K562 (cell line): Measurements from ENCODE around the gene C12orf43.

Experiments used
- BCL6 ChIP-seq: fragments of 250-450 bp; sonication (Bioruptor Pico); IDR thresholded peaks from 2 replicates; pipeline ENCODE4 v1.4.0; 2020
- CHD1 ChIP-seq: fragments of 200-600 bp; sonication (generic); IDR thresholded peaks from one replicate; pipeline ENCODE4 v1.6.1; 2012; ENCODE audit warnings: mild to moderate bottlenecking, moderate library complexity, low read length, inconsistent platforms
- CHD4 ChIP-seq: fragments of 200-600 bp; sonication (generic); IDR thresholded peaks from 3 replicates; pipeline ENCODE4 v1.6.1; 2012; ENCODE audit warnings: low read depth, mild to moderate bottlenecking, mixed read lengths, low read length, inconsistent platforms; ENCODE audit not compliant: insufficient read depth, insufficient replicate concordance, poor library complexity, severe bottlenecking
- EZH2 ChIP-seq: IDR thresholded peaks from 2 replicates; pipeline ENCODE4 v1.6.1; 2012; ENCODE audit warnings: low read depth, mild to moderate bottlenecking, inconsistent platforms, low read length, borderline replicate concordance
- HDGF ChIP-seq: fragments of 450-650 bp; IDR thresholded peaks from 2 replicates; pipeline ENCODE4 v1.6.1; 2016
- NR2C2 ChIP-seq, 2 experiments: fragments of 200-800 bp in 1 of 2; sonication (Bioruptor generic) in 1 of 2; sonication (generic) in 1 of 2; formaldehyde crosslinking in 1 of 2; IDR thresholded peaks; 2 replicates each; pipeline versions ENCODE4 v1.6.1 to v1.8.0; 2016 to 2022; ENCODE audit warnings: mild to moderate bottlenecking in 1 of 2, missing compliant biosample characterization in 1 of 2, missing genetic modification characterization in 1 of 2, missing genetic modification reagents in 1 of 2
- PHF20 ChIP-seq: fragments of 450-650 bp; IDR thresholded peaks from 2 replicates; pipeline ENCODE4 v1.6.1; 2018; ENCODE audit not compliant: partially characterized antibody
- SOX6 ChIP-seq: fragments of 450-650 bp; IDR thresholded peaks from 2 replicates; pipeline ENCODE4 v1.6.1; 2014; ENCODE audit warnings: mild to moderate bottlenecking
- ZNF239 ChIP-seq: fragments of 250-450 bp; sonication (Bioruptor Pico); IDR thresholded peaks from 2 replicates; pipeline ENCODE4 v1.4.0; 2020; ENCODE audit warnings: mild to moderate bottlenecking
- TF ChIP-seq, protein P1 (sequence below): sonication (generic); formaldehyde crosslinking; IDR thresholded peaks from 2 replicates; pipeline ENCODE4 v1.8.0; 2022; ENCODE audit warnings: mild to moderate bottlenecking, missing genetic modification reagents, borderline replicate concordance
- TF ChIP-seq, protein P2 (sequence below): sonication (generic); formaldehyde crosslinking; IDR thresholded peaks from 2 replicates; pipeline ENCODE4 v1.8.0; 2022; ENCODE audit warnings: mild to moderate bottlenecking, missing genetic modification reagents

DNA sequence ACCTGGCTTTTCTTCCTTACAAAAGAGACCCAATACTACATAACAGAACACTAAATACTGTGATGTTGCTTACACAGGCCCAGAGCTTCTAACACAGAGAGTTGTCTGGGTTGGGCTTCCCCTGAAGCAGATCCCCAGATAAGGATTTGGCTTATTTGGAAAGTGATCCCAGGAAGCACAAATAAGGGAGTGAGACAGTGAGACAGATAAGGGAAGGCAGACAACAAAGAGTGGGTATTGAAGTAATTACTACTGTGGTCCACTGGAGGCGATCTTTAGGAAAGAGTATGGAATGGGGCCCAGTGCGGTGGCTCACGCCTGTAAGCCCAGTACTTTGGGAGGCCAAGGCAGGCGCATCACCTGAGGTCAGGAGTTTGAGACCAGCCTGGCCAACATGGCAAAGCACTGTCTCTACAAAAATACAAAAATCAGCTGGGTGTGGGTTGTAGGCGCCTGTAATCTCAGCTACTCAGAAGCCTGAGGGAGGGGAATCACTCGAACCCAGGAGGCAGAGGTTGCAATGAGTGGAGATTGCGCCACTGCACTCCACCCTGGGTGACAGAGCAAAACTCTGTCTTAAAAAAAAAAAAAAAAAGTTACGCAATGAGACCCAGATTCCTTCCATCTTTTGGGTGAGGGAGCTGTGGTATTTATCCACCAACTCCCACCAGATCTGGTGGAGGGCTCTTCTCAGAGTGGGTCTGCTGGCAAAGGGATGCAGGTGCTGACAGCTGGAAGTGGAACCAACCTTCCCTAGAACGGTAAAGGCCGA, 10.2 kb upstream of the C12orf43 start:
- no peak for TF ChIP-seq HDGF
- TF ChIP-seq SOX6: peak; percentile 87
- TF ChIP-seq BCL6 (CRISPR knock-in tag): no peak
- no peak for TF ChIP-seq PHF20
- no peak for TF ChIP-seq EZH2
- no peak for TF ChIP-seq CHD4
- TF ChIP-seq, protein P1, sequence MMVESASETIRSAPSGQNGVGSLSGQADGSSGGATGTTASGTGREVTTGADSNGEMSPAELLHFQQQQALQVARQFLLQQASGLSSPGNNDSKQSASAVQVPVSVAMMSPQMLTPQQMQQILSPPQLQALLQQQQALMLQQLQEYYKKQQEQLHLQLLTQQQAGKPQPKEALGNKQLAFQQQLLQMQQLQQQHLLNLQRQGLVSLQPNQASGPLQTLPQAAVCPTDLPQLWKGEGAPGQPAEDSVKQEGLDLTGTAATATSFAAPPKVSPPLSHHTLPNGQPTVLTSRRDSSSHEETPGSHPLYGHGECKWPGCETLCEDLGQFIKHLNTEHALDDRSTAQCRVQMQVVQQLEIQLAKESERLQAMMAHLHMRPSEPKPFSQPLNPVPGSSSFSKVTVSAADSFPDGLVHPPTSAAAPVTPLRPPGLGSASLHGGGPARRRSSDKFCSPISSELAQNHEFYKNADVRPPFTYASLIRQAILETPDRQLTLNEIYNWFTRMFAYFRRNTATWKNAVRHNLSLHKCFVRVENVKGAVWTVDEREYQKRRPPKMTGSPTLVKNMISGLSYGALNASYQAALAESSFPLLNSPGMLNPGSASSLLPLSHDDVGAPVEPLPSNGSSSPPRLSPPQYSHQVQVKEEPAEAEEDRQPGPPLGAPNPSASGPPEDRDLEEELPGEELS: no peak
- no peak for TF ChIP-seq ZNF239 (CRISPR knock-in tag)
- TF ChIP-seq CHD1: no peak
- TF ChIP-seq, protein P2, sequence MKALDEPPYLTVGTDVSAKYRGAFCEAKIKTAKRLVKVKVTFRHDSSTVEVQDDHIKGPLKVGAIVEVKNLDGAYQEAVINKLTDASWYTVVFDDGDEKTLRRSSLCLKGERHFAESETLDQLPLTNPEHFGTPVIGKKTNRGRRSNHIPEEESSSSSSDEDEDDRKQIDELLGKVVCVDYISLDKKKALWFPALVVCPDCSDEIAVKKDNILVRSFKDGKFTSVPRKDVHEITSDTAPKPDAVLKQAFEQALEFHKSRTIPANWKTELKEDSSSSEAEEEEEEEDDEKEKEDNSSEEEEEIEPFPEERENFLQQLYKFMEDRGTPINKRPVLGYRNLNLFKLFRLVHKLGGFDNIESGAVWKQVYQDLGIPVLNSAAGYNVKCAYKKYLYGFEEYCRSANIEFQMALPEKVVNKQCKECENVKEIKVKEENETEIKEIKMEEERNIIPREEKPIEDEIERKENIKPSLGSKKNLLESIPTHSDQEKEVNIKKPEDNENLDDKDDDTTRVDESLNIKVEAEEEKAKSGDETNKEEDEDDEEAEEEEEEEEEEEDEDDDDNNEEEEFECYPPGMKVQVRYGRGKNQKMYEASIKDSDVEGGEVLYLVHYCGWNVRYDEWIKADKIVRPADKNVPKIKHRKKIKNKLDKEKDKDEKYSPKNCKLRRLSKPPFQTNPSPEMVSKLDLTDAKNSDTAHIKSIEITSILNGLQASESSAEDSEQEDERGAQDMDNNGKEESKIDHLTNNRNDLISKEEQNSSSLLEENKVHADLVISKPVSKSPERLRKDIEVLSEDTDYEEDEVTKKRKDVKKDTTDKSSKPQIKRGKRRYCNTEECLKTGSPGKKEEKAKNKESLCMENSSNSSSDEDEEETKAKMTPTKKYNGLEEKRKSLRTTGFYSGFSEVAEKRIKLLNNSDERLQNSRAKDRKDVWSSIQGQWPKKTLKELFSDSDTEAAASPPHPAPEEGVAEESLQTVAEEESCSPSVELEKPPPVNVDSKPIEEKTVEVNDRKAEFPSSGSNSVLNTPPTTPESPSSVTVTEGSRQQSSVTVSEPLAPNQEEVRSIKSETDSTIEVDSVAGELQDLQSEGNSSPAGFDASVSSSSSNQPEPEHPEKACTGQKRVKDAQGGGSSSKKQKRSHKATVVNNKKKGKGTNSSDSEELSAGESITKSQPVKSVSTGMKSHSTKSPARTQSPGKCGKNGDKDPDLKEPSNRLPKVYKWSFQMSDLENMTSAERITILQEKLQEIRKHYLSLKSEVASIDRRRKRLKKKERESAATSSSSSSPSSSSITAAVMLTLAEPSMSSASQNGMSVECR (CRISPR knock-in tag): no peak
- TF ChIP-seq NR2C2 (CRISPR knock-in tag; IDR thresholded peaks at IDR 0.05): no peak
- no peak for TF ChIP-seq NR2C2 (tag; IDR thresholded peaks at IDR 0.05)
